GM12891 (cell line): ENCODE results near the gene EIF4A2.

ENCODE experiments used
- POLR2A ChIP-seq: IDR thresholded peaks from 2 replicates; pipeline ENCODE4 v1.6.1; 2011; ENCODE audit warnings: low read depth, low read length, control low read depth
- POLR2AphosphoS5 ChIP-seq: IDR thresholded peaks from 2 replicates; pipeline ENCODE4 v1.6.1; 2011; ENCODE audit warnings: low read depth, low read length, control low read depth
- POU2F2 ChIP-seq: IDR thresholded peaks from 2 replicates; pipeline ENCODE4 v1.6.1; 2011; ENCODE audit warnings: low read depth, mild to moderate bottlenecking, control low read depth, low read length, moderate library complexity
- SPI1 ChIP-seq: IDR thresholded peaks from 2 replicates; pipeline ENCODE4 v1.6.1; 2011; ENCODE audit warnings: low read depth, low read length, control low read depth
- TAF1 ChIP-seq: IDR thresholded peaks from 2 replicates; pipeline ENCODE4 v1.6.1; 2011; ENCODE audit warnings: low read depth, low read length, control low read depth

GRCh38 chr3:186759231-186759930, 24.0 kb upstream of the EIF4A2 start:
- TF ChIP-seq TAF1 (no peak), POLR2AphosphoS5 (no peak), POLR2A (no peak), POU2F2 (no peak), SPI1 (no peak)
